ENCODE data around the gene SCARF2. TPM values are rescaled to one million over a fixed set of nuclear protein-coding genes. Genes with fewer than 3 reads are reported as not detected.

Gene SCARF2
- total RNA-seq, 1 experiment from 2014 or later = 10.8 TPM

DNA sequence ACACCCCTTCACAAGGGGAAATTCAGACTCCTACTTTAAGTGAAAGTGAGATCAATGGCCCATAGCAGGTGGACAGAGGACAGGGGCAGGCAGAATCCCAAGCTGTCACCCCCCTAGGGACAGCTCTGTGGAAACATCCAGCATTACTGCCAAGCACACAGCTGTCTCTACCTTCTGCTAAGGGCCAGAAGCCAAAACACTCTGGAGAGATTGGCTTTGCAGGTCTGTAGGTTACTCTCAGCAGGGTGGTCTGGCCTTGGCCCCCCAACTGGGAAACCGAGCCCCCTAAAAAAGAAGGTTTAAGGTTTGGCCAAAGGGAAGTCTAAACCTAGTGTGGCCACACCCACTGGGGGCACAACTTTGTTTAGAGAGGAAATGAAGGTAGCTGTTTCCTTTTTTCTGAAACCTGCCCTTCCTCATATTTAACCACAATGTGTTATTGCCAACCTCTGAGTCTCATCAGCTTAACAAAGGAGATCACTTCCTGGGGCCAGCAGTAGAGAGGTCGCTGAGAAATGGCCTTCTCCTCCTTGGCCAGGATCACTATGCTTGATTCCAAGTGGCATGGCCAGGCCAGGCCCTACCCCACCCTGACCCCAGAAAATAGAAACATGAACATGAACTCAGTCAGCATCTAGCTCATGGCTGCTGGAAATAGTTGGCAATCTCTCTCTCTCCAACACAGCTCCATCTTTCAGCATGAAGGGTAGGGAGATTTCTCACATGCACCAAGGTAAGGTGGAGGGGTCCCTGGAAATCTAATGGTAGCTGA lies 25.9 kb upstream of the SCARF2 start:
- WGBS (ENCODE audit: extremely low coverage, insufficient read length, low lambda C conversion rate) = no CpG with 5 or more reads among the region's 2 CpGs
- Mint-ChIP-seq H3K4me3 (no peak overlapping the region), H3K9me3 (no peaks in the 10 kb centered on the region), H3K36me3 (ENCODE audit: insufficient read depth in 1 of 3, low read depth in 3 of 3) (peaks cover 0 to 11% (median 0%) of the 10 kb centered on the region in 3 experiments; a peak in 3 of 7 replicates), H3K27me3 (ENCODE audit: low read depth) (no peaks in the 10 kb centered on the region), H3K27ac (peak overlapping the region in 1 of 3 experiments; percentile 73; a peak in 1 of 7 replicates), H3K4me1 (peaks cover 19 to 20% of the 10 kb centered on the region in 2 experiments)
- H3K27ac ChIP-seq (ENCODE audit: insufficient read length, low read depth, low read length) = no peak overlapping the region
- H3K4ac ChIP-seq (ENCODE audit: low read depth, low read length) = no peak overlapping the region
- no peak overlapping the region for H2BK15ac ChIP-seq (ENCODE audit: low read depth, low read length)
- H2BK120ac ChIP-seq (ENCODE audit: low read depth, low read length, poor library complexity, severe bottlenecking) = no peak overlapping the region
- H2BK20ac ChIP-seq (ENCODE audit: low read depth, low read length, poor library complexity, severe bottlenecking) = no peak overlapping the region
- H4K20me1 ChIP-seq (ENCODE audit: control insufficient read depth, insufficient read depth, insufficient read length) = no peaks in the 10 kb centered on the region
- H3K4me2 ChIP-seq (ENCODE audit: insufficient read depth, insufficient read length, low read length) = no peak overlapping the region
- H3K56ac ChIP-seq (ENCODE audit: insufficient read length, low read depth, low read length) = no peak overlapping the region
- no peaks in the 10 kb centered on the region for H3K27me3 ChIP-seq (ENCODE audit: insufficient read depth, low read length)
- TF ChIP-seq, protein P1, sequence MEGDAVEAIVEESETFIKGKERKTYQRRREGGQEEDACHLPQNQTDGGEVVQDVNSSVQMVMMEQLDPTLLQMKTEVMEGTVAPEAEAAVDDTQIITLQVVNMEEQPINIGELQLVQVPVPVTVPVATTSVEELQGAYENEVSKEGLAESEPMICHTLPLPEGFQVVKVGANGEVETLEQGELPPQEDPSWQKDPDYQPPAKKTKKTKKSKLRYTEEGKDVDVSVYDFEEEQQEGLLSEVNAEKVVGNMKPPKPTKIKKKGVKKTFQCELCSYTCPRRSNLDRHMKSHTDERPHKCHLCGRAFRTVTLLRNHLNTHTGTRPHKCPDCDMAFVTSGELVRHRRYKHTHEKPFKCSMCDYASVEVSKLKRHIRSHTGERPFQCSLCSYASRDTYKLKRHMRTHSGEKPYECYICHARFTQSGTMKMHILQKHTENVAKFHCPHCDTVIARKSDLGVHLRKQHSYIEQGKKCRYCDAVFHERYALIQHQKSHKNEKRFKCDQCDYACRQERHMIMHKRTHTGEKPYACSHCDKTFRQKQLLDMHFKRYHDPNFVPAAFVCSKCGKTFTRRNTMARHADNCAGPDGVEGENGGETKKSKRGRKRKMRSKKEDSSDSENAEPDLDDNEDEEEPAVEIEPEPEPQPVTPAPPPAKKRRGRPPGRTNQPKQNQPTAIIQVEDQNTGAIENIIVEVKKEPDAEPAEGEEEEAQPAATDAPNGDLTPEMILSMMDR (conservative IDR thresholded peaks at IDR 0.05) = no peak
- H3K23me2 ChIP-seq (ENCODE audit: insufficient read length, low read depth, low read length, poor library complexity, severe bottlenecking) = no peaks in the 10 kb centered on the region
- no peak overlapping the region for H2AK5ac ChIP-seq (ENCODE audit: insufficient read length, low read length)
- no peak overlapping the region for H3T11ph ChIP-seq (ENCODE audit: low read length)
- H2BK12ac ChIP-seq (ENCODE audit: insufficient read length, low read depth, low read length) = no peak overlapping the region
- no peaks in the 10 kb centered on the region for H3K79me2 ChIP-seq (ENCODE audit: insufficient read depth, low read length)
- H2BK5ac ChIP-seq (ENCODE audit: insufficient read length, low read length) = no peak overlapping the region
- no peak overlapping the region for H3K23ac ChIP-seq (ENCODE audit: insufficient read length, low read depth, low read length)
- no peaks in the 10 kb centered on the region for H3K9me3 ChIP-seq (ENCODE audit: control insufficient read depth, low read depth, low read length)
- no peak overlapping the region for H4K8ac ChIP-seq (replicated peaks; ENCODE audit: insufficient read length, low read depth, low read length)
- H3K9ac ChIP-seq (ENCODE audit: extremely low read depth, insufficient read length, low read length) = no peak overlapping the region
- no peak overlapping the region for H3K18ac ChIP-seq (ENCODE audit: insufficient read length, low read depth, low read length)
- H3K4me1 ChIP-seq (ENCODE audit: insufficient read depth, low read length) = peaks cover 3% of the 10 kb centered on the region; the same call in 1 of the 2 replicates
- H3K79me1 ChIP-seq (ENCODE audit: insufficient read depth, low read depth, low read length, poor library complexity, severe bottlenecking) = no peaks in the 10 kb centered on the region
- H3K14ac ChIP-seq (ENCODE audit: insufficient read depth, low read length) = no peak overlapping the region
- no peak overlapping the region for H4K5ac ChIP-seq (ENCODE audit: insufficient read length, low read depth, low read length)
- no peak overlapping the region for H2AFZ ChIP-seq (ENCODE audit: low read length)
- no peak for DNase-seq
- H4K91ac ChIP-seq (ENCODE audit: insufficient read length, low read depth, low read length) = no peak overlapping the region
